HTERT RPE-1 (cell line): ENCODE data around the gene CCDC187.

Source experiments
- in situ Hi-C: fragments of 300-500 bp; cut with MboI; formaldehyde crosslinking; loops from 4 replicates; pipeline ENCODE4 v1.14.3; 2020; ENCODE audit warnings: low sequenced_read_pairs

Gene CCDC187

GRCh38 chr9:136257381-136258298 is 46.3 kb downstream of the CCDC187 start:
- in situ Hi-C loops, result no loop called here

DNA sequence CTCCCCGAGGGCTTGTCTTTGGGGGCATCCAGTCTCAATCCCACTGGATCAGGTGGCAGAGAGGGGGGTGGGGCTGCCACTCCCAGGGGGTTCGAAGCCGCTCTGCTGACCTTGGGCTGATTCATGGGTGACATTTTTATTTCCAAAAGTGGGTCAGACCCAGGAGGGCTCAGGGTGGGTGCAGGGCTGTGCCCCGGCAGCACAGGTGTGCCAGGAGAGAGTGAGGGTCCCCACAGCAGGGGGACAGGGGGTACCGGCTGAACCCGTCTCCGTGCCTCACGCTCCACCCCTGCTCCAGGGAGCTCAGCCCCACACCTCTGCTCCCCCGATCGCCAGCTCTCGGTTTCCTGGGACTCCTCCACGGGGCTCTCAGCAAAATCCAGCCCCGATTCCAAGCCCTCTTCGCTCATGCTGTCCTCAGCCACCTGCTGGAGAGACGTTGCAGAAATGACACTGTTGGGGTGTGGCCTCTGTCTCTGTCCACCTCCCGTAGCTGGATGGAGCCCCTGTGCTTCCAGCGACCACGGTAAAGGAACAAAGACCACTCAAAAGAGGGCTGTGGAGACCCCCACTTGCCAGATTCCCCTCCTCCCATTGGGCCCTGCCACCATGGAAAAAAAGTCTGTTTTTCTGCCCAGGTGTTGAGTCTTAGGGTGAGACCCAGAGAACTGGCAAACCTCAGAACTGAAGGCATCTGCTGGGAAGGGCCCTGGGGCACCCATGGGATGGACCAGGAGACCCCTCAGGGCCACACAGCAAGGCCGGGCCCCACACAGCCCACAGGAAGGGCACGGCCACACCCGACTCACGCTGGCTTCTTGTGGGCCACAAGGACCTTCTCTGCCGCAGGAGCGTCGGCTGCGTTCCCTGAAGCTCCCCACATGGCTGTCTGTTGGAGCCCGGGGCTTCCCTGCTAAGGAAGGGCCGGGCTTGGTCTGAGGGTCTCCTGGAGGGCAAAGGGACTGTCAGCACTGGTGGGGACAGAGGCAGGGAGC is 47.7 kb downstream of the CCDC187 start:
- in situ Hi-C loops, result no loop called here

DNA sequence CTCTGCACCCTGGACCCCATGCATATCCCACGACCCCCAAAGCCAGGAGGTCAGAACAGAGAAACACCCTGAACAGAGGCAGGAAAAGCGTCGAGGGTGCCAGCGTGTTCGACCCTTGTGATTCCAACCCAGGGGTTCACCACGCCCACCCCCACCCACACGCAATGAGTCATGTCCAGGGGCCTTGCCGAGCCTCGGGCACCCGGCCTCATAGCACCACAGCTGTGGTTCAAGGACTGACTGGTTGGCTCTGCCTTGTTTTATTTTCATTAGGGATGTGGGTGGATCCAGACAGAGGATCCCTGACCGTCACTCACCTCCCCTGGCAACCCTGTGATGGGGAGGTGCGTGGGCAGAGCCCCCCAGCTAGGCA is 48.7 kb downstream of the CCDC187 start:
- in situ Hi-C loops, result no loop called here

DNA sequence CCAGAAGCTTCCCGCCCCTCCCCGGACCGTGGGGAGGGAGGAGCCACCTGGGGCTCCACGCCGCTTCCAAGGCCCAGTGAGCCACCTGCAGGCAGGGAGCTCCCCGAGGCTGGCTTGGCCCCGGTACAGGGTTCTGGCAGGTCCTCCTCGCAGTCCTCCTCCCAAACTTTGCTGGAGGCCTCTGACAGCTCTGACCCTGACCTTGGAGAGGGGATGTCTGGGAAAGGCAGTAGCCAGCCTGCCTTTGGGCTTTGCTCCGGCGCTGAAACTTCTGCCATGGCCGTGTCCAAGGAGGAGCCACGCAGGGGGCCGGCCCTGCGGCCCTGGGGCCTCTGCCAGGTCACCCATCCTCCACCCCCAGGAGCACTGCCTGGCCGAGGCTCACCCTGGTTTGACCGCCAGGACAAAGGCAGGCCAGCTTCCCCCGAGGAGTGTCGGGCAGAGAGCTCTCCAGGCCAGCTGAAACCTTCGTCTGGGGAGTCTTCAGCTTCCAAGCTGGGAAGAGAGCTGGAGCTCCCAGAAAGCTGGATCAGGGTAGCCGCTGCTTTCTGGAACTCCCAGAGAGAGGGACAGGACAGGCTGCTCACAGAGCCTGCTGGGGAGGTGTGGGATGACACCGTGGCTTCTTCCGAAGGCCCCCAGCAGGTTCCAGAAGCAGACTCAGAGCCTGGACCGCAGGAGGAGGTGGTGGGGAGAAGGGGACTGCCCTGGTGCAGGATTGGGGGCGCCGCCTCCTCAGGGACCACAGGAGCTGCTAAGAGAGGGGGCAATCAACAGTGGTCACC is 49.3 kb downstream of the CCDC187 start:
- in situ Hi-C loops, result no loop called here

GRCh38 chr9:136253246-136254130 is 50.4 kb downstream of the CCDC187 start:
- in situ Hi-C loops, result no loop called here

GRCh38 chr9:136252846-136253245 is 51.0 kb downstream of the CCDC187 start:
- in situ Hi-C loops, result no loop called here

DNA sequence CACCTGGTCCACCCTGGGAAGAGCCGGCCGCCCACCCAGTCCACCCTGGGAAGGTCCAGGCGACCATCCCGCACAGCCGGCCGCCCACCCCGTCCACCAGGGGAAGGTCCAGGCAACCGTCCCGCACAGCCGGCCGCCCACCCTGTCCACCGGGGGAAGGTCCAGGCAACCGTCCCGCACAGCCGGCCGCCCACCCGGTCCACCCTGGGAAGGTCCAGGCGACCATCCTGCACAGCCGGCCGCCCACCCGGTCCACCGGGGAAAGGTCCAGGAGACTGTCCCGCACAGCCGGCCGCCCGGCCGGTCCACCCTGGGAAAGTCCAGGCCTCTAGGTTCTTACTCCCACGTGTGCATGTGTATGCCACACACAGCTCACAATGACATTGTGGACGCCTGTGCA is 51.6 kb downstream of the CCDC187 start:
- in situ Hi-C loops, result no loop called here

DNA sequence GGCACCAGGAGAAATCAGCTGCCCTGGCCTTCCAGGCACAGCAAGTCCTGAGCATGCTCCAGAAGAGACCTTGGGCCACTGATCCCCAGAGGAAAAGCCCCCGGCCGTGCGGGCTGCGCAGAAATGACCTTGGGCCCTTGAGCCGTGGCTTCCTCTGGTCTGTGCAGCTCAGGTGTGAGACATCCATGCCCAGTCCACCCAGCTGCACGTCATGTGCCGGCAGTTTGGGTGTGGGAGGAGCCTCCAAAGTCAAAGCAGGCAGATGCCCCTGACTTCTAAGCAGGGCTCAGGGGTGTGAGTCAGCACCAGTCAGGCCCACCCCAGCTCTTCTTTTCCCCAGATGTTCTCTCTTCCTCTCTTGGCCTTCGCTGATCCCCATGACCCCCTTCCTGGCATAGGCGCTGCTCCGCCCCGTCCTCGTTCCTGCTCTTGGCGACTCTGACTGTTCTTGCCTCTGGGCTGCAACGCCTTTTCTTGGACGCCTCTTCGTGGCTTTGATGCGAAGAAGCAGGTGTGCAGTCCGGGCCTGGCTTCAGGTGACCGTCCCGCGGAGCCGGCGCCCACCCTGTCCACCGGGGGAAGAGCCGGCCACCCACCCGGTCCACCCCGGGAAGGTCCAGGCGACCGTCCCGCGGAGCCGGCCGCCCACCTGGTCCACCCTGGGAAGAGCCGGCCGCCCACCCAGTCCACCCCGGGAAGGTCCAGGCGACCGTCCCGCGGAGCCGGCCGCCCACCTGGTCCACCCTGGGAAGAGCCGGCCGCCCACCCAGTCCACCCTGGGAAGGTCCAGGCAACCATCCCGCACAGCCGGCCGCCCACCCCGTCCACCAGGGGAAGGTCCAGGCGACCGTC is 52.4 kb downstream of the CCDC187 start:
- in situ Hi-C loops, result no loop called here

DNA sequence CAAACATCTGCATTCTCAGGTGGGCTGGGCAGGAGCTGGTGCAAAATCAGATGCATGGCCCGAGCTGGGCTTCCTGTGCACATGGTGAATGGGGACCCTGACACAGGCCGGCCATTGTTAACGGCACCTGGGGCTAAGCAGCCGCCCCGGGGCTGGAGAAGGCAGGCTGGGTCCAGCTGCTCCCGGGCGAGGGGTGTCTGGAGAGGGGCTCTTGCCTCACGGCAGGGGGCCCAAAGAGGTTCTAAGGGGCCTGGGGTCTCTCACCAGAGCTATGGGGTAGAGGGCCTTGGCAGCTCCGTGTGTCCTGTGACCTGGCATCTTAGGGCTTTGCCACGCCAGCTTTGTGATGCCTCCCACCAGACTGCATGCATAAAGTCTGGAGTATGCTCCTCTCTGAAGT is 53.2 kb downstream of the CCDC187 start:
- in situ Hi-C loops, result no loop called here

DNA sequence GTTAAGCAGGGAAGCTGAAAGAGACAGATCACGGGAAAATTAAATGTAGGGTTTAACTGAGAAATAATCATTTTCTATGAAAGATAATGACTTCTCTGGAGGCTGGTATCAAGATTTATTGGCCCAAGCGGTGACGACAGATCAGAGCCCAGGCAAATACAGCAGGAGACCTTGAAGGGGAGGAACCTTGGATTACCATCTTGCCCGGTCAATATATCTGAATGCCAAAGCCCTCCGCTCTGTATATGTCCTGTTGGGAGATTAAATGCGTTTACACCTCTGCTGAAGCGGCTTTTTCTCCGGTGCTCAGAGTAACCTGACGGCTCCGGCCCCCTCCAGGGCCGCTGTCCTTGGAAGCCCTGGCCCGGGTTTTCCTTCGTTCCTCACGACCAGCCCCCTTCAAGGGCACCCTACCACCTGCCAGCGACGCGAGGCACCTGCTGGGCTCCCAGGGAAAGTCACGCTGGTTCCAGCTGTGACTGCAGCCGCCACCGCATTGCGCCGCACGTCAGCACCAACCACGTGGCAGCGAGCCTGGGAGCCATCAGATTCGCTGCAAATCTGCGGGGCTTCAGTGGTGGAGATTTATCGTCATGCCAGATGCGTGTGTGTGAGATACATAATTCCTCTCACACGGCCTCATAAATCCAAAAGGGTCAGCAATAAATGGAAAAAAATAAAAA is 53.9 kb downstream of the CCDC187 start:
- in situ Hi-C loops, result no loop called here

DNA sequence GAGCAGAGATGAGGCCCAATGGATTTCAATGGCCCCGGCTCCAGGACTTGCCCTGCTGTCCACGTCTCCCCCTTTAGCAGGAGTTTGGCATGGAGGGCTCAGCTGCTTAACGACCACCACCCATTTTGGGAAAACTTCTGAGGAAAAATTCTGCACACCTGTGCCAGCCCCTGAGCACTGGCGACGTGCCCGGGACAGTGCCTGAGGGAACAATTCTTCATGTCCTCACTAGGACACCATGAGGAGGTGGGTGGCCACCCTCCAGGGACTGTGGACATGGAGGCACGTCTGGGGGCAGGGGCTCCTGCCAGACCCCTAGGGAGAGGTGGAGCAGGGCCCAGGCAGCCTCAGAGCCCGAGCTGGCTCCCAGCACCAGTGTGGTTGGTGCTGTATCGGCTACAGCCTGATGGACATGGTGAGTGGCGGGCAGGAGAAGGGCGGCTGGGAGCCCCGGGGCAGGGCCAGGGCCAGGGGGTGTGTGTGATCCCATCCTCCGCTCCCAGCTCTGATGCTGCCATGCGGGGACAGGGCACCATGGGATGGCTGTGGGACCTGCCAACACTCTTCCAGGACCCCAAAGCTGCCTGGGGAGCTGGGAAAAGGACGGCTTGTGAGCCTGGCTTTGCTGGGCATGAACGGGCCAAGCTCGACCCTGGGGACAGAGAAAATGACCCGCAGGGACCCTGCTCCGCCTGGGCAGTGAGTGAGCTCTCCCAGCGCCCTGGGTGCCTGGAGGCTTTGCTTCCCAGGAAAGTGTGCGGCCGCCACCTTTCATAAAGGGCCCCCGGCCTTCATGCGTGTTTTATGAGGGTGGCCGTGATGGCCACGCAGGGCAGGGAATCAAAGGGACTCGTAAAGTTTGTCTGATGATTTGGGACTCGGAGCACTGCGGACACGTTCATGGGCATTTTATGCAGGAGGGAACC is 54.7 kb downstream of the CCDC187 start:
- in situ Hi-C loops, result no loop called here

- in situ Hi-C loops, result no loop called here
Observed at GRCh38 chr9:136247947-136248637, 55.8 kb downstream of the CCDC187 start.

- in situ Hi-C loops, result no loop called here
Observed at GRCh38 chr9:136247551-136247916, 56.4 kb downstream of the CCDC187 start.

- in situ Hi-C loops, result no loop called here
Observed at GRCh38 chr9:136246849-136247550, 56.9 kb downstream of the CCDC187 start.

DNA sequence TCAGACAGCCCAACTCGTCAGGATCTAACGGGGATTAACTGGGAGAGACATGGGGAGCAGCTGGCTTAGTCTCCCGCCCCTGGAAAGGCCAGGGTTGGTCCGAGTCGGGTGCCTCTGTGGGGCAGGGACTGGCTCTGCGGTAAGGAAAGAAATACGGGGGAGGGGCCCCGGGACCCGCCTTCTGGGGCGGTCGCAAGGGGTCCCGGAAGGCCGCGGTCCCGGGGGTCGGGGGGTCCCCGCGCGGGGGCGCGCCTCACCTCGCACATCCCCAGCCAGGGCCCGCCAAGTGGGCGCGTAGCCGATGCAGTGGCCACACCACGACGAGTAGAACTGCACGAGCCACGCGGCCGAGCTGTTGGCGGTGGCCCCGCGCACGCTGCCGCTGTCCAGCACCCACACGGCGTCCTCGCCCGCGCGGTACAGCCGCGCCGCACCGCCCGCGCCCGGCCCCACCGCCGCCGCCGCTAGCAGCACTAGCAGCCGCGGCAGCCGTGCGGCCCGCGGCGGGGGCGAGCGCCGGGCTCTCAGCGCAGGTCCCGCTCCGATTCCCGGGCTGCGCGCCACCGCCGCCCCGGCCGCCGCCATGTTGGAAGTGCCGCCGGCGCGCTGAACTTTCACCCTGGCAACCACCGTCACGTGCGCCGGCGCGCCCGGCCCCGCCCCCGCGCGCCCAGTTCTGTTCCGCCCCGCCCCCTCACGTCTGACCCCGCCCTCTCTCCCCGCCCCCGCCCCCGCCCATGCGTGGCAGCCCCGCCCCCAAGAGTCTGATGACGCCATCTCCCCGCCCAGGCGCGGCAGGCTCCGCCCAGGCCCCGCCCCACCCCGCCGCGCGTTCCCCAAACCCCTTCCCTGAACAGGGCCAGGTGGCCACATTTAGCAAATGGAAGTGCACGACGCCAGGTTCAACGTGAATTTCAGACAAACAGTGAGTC is 58.4 kb downstream of the CCDC187 start, which contains the start of gene QSOX2:
Gene QSOX2 (minus strand): TSS at position 594 of the 932 bp plus-strand sequence. CDS start 9 bp downstream, at position 585.
- in situ Hi-C loops, result no loop called here
